NCI-H128 (cell line): Measurements from ENCODE around the gene CSAG1.
"Not testable (repeated sequence)": the region's sequence is repeated elsewhere in the genome, so short reads cannot be mapped to it uniquely, and the experiment has no call there.

Experiments used
- DNase-seq: peaks from one replicate; lab custom pipeline; 2025; ENCODE audit not compliant: unreplicated experiment; lab: John Stamatoyannopoulos, UW

Gene CSAG1

GRCh38 chrX:152700390-152700789 is 33.1 kb downstream of the CSAG1 start:
- not testable (repeated sequence) for DNase-seq

- not testable (repeated sequence) for DNase-seq
Measured at GRCh38 chrX:152697952-152698931, 35.3 kb downstream of the CSAG1 start, which contains the start of gene MAGEA3. Gene MAGEA3 (plus strand): TSS chrX:152698794. CDS start chrX:152700833, 2,039 bp downstream.

DNA sequence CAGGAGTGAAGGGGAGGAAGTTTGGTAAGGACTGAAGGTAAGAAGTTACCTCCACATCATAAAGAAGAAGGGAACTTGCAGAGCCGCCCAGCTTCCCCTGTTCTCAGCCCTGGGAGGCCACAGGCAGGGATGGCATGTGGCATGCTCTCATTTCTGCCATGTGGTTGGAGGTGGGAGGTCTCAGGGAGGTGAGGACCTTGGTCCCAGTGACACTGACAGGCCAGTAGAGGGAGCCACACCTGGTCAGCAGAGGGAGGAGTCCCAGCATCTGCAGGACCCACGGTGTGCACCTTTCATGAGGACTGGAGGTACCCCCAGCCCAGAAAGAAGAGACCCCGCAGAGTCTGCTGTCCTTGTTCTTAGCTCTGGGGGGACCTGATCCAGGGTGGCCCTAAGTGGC is 52.5 kb downstream of the CSAG1 start:
- DNase-seq = not testable (repeated sequence)
